Kidney epithelial cell (primary cell): Measurements from ENCODE around the gene CD4. TPM values are rescaled to one million over a fixed set of nuclear protein-coding genes. Genes with fewer than 3 reads are reported as not detected.

ENCODE experiments used
- DNase-seq: peaks from one replicate; pipeline ENCODE4 v3.0.0-alpha.2; 2010; ENCODE audit warnings: low read depth
- H3K27me3 ChIP-seq: 2 replicates; pipeline ENCODE4 v1.6.0; 2011; ENCODE audit warnings: low read length; ENCODE audit not compliant: control insufficient read depth, insufficient read depth
- H3K36me3 ChIP-seq: 2 replicates; pipeline ENCODE4 v1.5.1; 2011; ENCODE audit warnings: low read length; ENCODE audit not compliant: control insufficient read depth, insufficient read depth
- H3K4me3 ChIP-seq: 2 replicates; pipeline ENCODE4 v1.5.1; 2011; ENCODE audit warnings: low read depth, mild to moderate bottlenecking, control low read depth, low read length
- CTCF ChIP-seq: IDR thresholded peaks from 2 replicates; pipeline ENCODE4 v1.5.1; 2011; ENCODE audit warnings: mild to moderate bottlenecking, moderate library complexity, low read length, control low read depth, inconsistent platforms; ENCODE audit not compliant: insufficient read depth, poor library complexity, severe bottlenecking
- total RNA-seq: library from RNA; depleted of rRNA; stranded (reverse); fragments of >200 nt; gene quantifications from 2 replicates; pipeline ENCODE4 v1.2.3, GENCODE V29; 2015

Gene CD4
- total RNA-seq, 1 donor from 2014 or later: 0.08 TPM

DNA sequence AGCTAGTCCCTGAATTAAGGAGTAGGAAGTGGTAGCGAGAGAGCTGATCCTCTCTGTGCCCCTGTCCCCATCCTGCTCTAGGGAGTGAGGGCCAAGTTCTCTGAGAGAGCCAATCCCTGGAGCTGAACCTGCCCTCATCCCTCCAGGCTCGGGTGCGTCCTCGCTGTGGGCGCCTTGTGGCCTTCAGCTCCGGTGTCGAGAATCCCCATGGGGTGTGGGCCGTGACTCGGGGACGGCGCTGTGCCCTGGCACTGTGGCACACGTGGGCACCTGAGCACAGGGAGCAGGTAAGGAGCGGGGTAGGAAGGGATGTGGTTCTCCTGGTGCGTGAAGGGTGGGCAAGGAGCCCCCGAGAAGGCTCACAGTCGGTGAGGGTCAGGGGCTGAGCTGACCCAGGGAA lies 49.5 kb downstream of the CD4 start:
- TF ChIP-seq CTCF: no peak
- no peak for DNase-seq
- Histone ChIP-seq H3K27me3 (no peaks in the 10 kb centered on the region), H3K36me3 (peaks cover 2% of the 10 kb centered on the region), H3K4me3 (no peak overlapping the region)

DNA sequence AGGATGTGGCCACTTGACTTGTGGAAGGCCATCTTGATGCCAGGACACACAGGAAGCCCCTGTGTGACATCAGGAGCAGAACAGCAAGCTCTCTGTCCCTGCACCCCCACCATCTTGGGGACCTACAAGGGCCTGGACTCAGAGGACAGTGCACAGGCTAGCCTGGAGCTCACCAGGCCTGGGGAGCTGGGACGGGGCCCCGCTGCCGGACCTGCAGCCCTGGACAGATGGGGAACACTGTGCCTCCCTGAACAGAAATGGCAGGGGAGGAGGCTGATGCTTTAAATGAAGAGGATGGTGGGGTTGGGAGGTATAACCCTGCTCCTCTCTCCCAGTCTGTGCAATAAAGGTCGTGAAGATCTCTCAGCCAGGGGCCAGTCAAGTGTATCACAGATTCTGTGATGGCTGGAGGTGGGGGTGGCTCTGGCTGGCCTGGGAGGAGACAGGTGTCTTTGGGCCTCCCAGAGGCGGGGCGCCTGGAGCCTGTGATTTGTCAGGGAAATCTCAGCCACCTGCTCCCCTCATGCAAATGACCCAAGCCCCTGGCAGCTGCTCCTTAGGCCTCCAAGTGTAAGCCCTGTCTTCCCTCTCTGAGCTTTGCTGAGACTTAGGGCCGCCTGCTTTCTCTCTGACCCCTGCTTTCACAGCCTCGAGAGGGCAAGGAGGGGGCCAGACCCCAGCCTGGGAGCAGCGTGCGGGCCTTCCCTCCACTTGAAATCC lies 50.3 kb downstream of the CD4 start:
- H3K36me3 ChIP-seq: peaks cover 2% of the 10 kb centered on the region
- no peak for DNase-seq
- no peak overlapping the region for H3K4me3 ChIP-seq
- TF ChIP-seq CTCF: no peak
- H3K27me3 ChIP-seq: no peaks in the 10 kb centered on the region

- DNase-seq: no peak
These were observed 51.0 kb downstream of the CD4 start for GRCh38 chr12:6840330-6840729.

GRCh38 chr12:6840761-6841515 lies 51.6 kb downstream of the CD4 start, which contains the start of gene GNB3:
Gene GNB3 (plus strand): TSS chr12:6840925. CDS start chr12:6841288, 363 bp downstream.
- Histone ChIP-seq H3K36me3 (peaks cover 2% of the 10 kb centered on the region), H3K4me3 (no peak within 1 kb of the TSS), H3K27me3 (no peaks in the 10 kb centered on the region)
- DNase-seq: no peak
- TF ChIP-seq CTCF: no peak

More at GRCh38 chr12:6840330-6840729, 51.0 kb downstream of the CD4 start:
- Histone ChIP-seq H3K27me3 (no peaks in the 10 kb centered on the region), H3K4me3 (no peak overlapping the region), H3K36me3 (peaks cover 2% of the 10 kb centered on the region)
- TF ChIP-seq CTCF: no peak

DNA sequence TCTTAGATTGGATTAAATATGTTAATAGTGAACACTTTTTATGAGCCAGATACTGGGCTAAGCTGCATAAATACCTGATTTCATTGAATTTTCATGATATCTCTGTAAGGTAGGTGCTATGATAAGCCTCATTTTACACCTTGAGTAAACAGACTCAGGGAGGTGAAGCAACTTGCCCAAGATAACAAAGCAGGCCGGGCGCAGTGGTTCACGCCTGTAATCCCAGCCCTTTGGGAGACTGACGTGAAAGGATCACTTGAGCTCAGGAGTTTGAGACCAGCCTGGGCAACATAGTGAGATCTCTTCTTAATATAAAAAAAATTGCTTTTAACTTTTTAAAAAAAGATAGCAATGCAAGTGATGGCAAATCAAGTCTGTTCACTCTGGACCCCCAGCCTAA lies 52.7 kb downstream of the CD4 start:
- no peak for DNase-seq
- H3K36me3 ChIP-seq: peaks cover 3% of the 10 kb centered on the region
- H3K27me3 ChIP-seq: no peaks in the 10 kb centered on the region
- H3K4me3 ChIP-seq: no peak overlapping the region
- no peak for TF ChIP-seq CTCF
